ENCODE data around the gene ARSG.

- TF ChIP-seq CTCF (IDR thresholded peaks at IDR 0.05) (no peak), EZH2 (IDR thresholded peaks at IDR 0.05) (no peak)
Observed at GRCh38 chr17:68460715-68461114, 169.4 kb downstream of the ARSG start.
